Measurements from ENCODE around the gene PRDX1.

PRDX1 gene

DNA sequence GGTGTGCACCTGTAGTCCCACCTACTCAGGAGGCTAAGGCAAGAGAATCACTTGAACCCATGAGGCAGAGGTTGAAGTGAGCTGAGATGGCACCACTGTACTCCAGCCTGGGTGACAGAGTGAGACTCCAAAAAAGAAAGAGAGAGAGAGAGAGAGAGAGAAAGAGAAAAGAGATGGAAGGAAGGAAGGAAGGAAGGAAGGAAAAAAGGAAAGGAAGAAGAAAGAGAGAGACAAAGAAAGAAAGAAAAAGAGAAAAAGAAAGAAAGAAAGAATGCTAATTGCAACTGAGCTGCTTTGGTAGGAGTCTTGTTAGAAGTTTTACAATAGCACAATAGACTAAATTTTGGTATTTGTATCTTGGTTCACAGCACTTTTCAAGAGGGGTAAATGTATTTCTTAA lies 56.4 kb downstream of the PRDX1 start:
- no peak for DNase-seq (ENCODE audit: low spot score)

Measured in activated CD4-positive, alpha-beta T cell treated with anti-CD3 and anti-CD28 coated beads, Interleukin-2, Interleukin-4, amounts not matched to agents 100 ng/mL and 50 ng/mL, durations not matched to agents 16 hours and 8 hours (primary cell).